GM21447 (cell line): Measurements from ENCODE around the gene ZMIZ2.
"Not testable (repeated sequence)": the region's sequence is repeated elsewhere in the genome, so short reads cannot be mapped to it uniquely, and the experiment has no call there.

Experiments used
- ATAC-seq: cut with Tn5 transposase; IDR thresholded peaks from one replicate; pipeline ENCODE4 v1.9.1; 2021; ENCODE audit not compliant: unreplicated experiment

The ZMIZ2 gene, protein sequence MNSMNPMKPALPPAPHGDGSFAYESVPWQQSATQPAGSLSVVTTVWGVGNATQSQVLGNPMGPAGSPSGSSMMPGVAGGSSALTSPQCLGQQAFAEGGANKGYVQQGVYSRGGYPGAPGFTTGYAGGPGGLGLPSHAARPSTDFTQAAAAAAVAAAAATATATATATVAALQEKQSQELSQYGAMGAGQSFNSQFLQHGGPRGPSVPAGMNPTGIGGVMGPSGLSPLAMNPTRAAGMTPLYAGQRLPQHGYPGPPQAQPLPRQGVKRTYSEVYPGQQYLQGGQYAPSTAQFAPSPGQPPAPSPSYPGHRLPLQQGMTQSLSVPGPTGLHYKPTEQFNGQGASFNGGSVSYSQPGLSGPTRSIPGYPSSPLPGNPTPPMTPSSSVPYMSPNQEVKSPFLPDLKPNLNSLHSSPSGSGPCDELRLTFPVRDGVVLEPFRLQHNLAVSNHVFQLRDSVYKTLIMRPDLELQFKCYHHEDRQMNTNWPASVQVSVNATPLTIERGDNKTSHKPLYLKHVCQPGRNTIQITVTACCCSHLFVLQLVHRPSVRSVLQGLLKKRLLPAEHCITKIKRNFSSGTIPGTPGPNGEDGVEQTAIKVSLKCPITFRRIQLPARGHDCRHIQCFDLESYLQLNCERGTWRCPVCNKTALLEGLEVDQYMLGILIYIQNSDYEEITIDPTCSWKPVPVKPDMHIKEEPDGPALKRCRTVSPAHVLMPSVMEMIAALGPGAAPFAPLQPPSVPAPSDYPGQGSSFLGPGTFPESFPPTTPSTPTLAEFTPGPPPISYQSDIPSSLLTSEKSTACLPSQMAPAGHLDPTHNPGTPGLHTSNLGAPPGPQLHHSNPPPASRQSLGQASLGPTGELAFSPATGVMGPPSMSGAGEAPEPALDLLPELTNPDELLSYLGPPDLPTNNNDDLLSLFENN

DNA sequence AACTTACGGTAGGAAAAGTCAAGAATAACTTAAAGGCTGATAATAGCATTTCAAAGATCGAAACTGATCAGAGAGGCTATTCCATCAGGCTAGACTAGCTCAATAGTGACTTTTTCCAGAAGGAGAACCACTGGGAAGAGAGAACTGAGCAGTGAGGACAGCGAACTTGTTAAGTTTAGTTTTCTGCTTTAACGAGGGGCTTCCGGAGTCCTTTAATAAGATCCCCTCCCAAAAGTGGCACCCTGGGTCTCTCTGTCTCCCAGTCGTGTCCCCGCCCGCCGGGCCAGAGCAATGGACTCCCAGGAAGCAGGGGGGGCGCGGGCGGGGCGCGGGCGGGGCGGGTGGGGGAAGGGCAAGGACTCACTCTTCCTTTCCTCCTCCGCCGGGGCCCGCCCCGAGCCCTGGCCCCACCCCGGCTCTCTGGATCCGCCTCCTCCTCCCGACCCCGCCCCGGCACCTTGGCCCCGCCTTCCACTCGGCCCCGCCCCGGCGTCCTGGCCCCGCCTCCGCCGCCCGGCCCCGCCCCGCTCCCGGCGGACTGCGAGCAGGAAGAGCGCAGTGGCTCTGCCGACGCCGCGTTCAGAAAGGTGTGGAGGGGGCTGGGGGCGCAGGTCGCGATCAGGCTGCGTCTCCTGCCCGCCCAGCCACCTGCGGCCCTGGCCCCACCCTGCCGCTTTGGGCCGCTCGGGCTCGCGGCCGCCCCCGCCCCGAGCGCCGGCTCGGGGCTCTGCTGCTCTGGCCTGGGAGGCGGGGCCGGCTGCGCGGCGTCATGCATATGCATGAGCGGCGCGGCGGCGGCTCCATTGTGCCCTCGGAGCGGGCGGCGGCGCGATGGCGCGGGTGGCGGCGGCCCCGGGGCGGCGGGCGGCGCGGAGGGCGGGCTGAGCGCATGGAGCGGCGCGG is at the start of gene ZMIZ2:
TSS of gene ZMIZ2 (plus strand) at position 803 of the 903 bp plus-strand sequence. CDS start 7,403 bp downstream, outside the sequence.
- peak; percentile 47 for ATAC-seq

DNA sequence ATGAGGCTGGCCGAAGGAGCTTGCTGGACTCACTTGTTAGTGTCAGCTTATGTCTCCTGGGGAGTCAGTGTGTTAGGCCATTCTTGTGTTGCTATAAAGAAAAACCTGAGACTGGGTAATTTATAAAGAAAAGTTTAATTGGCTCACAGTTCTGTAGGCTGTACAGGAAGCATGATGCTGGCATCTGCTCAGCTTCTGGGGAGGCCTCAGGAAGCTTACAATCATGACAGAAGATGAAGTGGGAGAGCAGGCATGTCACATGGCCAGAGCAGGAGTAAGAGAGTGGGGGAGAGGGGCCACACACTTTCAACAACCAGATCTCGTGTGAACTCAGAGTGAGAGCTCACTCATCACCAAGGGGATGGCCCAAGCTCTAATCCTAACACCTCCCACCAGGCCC is 49.0 kb upstream of the ZMIZ2 start:
- not testable (repeated sequence) for ATAC-seq

DNA sequence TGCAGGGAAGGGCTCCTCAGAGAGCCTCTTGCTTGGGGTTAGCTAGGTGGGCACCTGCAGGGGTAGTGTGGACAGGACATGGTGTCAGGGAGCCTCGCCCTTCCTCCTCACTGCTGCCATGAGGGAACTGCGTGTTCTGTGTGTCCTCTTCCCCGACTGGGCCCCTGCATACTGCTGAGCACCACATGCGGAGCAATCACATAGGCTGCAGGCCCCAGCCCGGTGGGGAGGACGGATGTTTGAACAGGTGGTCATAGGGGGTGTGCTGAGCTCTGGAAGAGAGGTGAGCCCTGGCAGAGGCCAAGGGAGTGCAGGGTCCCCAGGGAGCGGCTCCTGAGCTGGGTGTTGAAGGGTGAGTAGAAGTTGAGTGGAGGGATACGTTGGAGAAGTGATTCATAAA is 48.3 kb upstream of the ZMIZ2 start:
- ATAC-seq = no peak

DNA sequence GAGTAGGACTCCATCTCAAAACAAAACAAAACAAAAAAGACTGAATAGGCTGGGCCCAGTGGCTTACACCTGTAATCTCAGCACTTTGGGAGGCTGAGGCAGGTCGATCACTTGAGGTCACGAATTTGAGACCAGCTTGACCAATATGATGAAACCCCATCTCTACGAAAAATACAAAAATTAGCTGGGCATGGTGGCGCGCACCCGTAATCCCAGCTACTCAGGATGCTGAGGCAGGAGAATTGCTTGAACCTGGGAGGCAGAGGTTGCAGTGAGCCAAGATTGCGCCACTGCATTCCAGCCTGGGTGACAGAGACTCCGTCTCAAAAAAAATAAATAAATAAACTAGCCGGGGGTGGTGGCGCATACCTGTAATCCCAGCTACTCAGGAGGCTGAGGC is 45.3 kb upstream of the ZMIZ2 start:
- not testable (repeated sequence) for ATAC-seq

DNA sequence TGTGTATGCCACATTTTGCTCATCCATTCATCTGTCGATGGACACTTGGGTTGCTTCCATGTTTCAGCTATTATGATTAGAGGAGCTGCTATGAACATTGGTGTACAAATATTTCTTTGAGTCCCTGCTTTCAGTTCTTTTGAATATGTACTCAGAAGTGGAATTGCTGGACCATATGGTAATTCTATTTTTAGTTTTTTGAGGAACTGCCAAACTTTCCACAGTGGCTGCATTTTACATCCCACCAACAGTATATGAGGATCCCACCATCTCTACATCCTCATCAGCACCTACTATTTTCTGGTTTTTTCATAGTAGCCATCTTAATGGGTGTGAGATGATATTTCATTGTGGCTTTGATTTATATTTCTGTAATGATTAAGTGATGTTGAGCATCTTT is 44.7 kb upstream of the ZMIZ2 start:
- no peak for ATAC-seq

DNA sequence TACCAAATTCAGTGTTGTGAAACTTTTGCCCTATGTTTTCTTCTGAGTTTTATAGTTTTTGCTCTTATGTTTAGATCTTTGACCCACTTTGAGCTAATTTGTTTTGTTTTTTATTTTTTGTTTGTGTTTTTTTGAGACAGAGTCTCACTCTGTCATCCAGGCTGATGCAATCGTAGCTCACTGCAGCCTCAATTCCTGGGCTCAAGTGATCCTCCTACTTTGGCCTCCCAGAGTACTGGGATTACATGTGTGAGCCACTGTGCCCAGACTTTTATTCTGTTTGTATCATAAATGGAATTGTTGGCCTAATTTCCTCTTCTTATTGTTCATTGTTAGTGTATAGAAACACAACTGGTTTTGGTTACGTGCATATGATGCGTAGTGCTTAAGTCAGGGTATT is 43.2 kb upstream of the ZMIZ2 start:
- no peak for ATAC-seq

DNA sequence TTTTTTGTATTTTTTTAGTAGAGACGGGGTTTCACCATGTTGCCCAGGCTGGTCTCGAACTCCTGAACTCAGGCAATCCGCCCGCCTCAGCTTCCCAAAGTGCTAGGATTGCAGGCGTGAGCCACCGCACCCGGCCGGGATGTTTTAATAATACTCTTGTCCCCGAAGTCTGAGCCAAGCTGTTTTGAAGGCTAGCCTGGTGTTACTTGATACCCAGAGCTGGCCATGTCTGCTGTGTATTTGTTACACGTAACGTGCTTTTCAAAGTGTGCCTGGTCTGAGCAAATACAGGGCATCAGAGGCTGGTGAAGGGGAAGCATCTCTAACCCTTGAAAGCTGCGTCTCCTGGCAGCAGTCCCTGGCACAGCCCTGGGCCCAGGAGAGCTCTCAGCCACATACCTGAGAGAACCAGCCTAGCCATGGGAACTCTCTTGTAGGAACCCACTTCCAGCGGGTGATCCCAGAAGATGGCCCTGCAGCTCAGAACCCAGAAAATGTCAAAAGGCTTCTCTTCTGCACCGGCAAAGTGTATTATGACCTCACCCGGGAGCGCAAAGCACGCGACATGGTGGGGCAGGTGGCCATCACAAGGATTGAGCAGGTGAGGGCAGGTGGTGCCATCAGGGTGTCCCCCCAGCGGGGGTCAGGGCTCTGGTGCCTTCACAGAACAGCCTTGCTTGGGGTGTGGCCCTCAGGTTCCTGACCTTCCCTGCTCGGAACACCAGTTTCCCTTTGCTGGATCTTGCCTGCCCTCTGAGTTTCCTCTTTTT is 41.7 kb upstream of the ZMIZ2 start:
- no peak for ATAC-seq

DNA sequence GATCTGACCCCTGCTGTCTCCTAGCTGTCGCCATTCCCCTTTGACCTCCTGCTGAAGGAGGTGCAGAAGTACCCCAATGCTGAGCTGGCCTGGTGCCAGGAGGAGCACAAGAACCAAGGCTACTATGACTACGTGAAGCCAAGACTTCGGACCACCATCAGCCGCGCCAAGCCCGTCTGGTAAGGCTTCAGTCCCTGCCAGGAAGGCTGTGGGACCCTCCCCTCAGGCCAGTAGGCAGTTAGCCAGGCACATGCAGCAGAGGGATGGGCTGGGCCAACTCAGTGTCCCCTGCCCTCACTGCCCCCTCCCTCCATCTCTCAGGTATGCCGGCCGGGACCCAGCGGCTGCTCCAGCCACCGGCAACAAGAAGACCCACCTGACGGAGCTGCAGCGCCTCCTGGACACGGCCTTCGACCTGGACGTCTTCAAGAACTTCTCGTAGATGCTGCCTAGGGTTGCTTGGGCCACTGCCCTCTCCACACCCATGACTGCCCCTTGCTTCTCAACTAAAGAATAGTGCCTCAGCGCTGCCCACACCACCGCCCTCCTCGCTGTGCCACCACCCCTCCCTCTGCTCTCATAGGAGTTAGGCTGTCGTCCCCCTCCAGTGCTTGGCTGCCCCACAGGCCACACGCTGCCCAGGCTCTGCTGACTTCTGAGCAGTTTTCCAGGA is 41.0 kb upstream of the ZMIZ2 start:
- no peak for ATAC-seq

DNA sequence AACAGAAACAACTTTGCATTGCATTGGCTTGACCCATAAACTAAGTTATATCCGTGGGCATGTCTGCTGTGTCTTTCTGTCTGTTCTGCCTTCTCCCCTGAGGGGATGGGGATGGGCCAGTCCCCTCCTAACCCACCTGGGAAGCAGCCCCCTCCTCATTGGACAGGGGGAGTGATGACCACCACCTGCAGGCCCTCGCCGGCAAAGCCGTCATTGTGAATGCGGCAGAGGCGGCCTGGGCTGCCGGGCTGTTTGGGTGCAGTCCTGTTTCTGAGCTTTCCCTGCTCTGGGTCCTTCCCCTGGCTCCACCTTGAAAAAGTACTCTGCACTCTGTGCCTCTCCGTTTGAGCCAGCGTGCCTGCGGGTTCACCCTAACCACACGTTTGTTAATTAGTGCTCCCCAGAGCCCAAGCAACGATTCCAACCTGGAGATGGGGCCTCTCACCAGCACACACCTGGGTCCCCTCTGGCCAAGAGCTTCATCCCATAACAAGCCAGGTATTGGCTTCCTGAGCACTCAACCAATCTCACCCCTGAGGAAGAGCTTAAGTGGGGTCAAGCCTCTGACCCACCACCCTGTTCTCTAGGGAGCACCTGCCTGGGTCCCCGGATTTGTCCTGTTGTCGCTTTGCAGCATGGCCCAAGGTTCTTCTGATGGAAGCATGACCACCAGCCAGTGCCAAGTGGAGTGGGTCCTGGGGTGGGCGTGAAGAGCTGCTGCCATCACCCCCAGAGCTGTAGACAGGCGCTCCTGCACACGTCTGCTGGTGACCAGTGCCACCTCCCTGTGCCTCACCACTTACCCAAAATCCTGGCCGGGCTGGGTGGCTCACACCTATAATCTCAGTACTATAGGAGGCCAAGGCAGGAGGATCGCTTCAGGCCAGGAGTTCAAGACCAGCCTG is 39.4 kb upstream of the ZMIZ2 start:
- ATAC-seq = no peak

DNA sequence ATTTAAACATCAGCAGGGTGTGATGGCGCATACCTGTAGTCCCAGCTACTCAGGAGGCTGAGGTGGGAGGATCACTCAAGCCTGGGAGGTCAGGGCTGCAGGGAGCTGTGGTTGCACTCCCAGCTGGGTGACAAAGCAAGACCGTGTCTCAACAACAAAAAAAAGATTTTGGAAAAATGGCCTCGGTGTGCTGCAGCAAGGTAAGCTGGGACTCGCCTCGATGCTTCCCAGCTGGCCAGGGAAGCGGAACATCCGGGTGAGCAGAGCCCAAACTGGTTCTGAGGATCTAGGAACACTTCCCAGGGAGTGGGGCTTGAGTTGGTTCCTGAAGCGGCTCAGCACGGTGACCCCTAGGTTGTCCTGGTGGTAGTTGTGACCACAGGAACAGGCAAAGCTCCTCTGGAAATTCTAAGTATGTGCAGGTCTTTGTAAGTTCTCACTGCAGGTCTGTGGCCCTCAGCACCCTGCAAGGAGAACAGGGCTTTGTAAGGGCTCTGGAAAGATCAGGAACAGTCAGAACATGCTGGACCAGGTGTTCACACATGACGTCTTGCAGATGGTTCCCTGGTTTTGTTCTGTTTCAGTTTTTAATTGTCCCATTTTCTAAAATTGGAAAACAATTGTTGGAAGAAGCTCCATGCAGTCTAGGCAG is 38.6 kb upstream of the ZMIZ2 start:
- ATAC-seq = no peak

DNA sequence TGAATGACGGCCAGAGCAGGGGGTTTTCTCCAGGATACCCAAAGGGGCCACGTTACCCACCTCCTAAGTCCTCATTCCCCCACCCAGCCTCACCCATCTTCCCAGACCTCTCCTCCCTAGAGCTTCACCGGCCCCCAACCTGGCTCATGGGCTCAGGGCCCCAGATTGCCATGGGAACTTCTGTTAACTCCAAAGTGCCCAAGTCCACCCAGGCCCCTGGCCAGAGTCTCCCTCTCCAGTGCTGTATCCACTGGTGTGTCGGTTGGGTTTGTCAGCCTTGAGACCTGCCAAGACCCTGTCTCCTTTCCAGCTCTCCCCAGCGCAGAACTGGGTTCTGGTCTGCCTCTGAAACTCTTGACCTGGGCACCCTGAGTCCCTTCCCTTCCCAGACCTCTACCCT is 37.1 kb upstream of the ZMIZ2 start:
- ATAC-seq = no peak

DNA sequence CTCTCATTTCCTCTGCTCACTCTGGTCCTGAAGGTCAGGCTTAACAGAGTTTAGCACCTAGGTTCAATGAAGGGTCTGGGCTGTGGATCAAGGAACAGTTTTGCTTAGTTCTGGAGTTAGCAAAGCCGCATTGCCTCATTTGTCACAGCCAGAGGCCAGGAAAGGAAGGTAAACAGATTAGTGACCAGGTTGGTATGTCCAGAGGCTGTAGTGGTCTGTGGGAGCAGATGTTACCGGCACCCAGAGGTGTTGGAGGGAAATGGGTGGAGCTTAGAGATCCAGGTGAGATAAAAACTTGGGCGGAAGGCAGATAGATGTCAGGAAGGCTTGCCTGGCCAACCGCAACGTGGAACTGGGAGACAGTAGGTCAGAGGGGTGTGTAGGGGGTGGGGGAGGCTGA is 36.6 kb upstream of the ZMIZ2 start:
- no peak for ATAC-seq

DNA sequence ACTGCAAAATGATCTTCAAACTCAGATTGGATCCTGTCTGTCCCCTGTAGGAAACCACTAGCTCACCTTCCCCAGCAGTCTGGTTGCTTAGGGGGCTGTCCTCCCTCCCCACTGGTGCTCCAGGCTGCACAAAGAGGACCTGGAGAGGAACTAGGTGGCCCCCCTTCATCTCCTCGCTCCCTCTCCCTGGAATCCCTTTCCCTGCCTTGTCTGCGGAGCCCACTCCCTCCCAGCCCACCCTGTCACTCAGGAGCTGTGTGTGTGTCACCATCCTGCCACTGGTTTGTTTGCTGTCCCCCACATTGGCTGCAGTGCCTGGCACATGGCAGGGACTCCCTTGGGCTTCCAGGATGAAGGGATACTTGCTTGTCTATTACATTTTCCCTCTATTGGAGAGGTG is 35.5 kb upstream of the ZMIZ2 start:
- ATAC-seq = no peak

DNA sequence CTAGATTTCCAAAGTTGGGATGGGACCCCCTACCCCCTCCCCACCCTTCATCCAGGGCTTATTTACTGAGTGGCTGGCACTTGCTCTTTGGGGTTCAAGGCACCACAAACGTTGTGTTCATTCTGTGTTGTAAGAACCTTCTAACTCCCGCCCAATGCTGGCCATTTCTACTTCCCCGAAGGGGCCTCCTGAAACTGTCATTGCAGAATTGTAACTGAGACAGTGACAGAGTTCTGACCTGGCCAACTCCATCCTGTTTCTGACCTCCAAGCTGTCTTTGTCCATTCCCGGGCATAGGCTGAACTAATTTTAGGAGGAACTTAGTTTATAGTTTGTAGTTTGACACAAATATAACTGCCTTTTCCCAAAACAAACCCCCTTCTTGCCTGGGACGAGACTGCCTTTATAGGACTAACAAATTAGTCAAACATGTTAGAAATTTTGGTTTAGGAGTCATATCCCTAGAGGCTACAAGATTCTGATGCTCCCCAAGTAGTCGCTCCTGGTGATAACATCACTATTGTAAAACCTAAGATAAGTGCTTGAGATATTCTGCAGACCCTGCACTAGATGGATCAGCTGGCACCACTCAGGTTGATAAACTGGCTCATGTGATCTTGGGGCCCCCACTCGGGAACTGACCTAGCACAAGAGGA is 34.8 kb upstream of the ZMIZ2 start:
- no peak for ATAC-seq

DNA sequence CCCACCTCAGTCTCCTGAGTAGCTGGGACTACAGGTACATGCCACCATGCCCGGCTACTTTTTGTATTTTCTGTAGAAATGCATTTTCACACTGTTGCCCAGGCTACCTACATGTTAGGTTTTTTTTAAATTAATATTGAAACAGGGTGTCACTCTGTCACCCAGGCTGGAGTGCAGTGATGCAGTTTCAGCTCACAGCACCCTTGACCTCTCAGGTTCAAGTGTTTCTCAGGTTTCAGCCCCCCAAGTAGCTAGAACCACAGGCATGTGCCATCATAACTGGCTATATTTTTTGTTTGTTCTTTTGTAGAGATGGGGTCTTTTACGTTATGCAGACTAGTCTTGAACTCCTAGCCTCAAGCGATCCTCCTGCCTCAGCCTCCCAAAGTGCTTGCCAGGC is 32.4 kb upstream of the ZMIZ2 start:
- no peak for ATAC-seq

DNA sequence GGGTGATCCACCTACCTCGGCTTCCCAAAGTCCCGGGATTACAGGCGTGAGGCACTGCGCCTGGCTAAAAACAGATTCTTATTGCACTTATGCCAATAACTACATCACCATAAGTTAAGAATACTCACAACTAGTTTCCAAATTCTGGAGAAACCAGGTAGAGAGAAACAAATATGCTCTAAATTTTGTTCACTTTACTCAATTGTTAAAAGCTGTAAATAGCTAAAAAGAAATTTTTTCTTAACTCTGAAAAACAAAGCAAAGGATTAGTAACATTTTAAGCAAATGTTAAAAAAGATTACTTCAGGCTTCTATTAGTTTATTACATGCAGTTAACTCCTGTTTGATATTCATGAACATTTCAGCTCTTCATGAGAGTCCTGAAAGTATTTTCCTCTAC is 28.3 kb upstream of the ZMIZ2 start:
- ATAC-seq = no peak

DNA sequence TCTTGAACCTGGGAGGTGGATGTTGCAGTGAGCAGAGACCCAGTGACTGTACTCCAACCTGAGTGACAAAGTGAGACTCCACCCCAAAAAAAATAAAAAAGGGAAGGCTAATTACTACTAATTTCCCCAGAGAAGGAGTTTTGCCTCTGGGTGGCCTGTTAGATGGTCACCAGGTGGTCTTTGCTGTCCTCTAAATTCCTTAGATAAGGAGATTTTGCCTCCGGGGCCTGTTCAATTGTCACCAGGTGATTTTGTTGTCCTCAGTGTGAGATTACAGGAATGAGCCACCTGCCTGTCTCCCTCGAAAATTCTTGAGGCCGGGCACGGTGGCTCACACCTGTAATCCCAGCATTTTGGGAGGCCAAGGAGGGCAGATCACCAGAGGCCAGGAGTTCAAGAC is 24.4 kb upstream of the ZMIZ2 start:
- no peak for ATAC-seq

DNA sequence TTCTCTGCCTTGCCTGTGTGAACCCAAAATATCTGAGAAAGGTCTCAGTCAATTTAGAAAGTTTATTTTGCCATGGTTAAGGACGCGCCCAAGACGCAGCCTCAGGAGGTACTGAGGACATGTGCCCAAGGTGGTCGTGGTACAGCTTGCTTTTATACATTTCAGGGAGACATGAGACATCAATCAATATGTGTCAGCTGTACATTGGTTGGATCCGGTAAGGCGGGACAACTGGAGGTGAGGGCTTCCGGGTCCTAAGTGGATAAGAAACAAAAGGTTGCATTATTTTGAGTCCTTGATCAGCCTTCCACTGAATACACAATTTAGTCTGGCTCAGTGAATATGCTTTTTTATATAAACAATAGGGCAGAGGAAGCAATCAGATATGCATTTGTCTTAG is 22.4 kb upstream of the ZMIZ2 start:
- not testable (repeated sequence) for ATAC-seq
